ENCODE data around the gene SP6. TPM values are rescaled to one million over a fixed set of nuclear protein-coding genes. Genes with fewer than 3 reads are reported as not detected.

SP6 gene
- total and polyA plus RNA-seq, 2 of the 8 experiments (the other 6 are each of a cell fraction or from before 2014, with no cell fraction given) = 1.2 to 1.5 TPM

DNA sequence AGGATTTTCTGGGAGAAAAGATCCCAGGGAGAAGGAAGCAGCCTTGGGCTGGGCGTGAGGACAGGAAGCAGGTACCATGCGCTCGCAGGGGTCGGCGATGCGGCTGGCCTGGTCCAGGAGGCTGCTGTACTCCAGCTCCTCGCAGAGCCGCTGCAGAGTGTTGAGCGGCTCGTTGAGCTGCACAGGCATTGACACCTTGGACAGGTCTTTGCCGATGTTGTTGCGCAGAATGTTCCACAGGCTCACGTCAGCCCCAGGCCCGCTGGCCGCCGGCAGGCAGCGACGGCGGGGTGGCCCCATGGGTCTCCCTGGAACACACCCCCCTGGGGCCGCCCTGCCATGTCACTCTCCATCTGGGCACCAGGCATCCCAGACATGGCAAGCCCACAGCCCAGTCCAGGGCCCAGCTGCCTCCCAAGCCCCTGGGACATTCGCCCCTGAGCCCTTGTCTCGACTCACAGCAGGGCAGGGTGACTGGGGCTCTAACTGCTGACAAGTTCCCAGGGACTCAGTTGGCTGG lies 37.4 kb downstream of the SP6 start:
- no peak overlapping the region for H3K14ac ChIP-seq (ENCODE audit: insufficient read length)
- FAIRE-seq (no peak), DNase-seq (ENCODE audit: low read depth in 1 of 2, low spot score in 2 of 2) (no peak)
- no peaks in the 10 kb centered on the region for H3K79me2 ChIP-seq (ENCODE audit: control insufficient read depth in 1 of 2, insufficient read depth in 2 of 2, low read length in 2 of 2)
- no peak overlapping the region for H3K27ac ChIP-seq (ENCODE audit: low read depth, low read length)
- peaks cover 0 to 3% of the 10 kb centered on the region in 2 experiments for H4K20me1 ChIP-seq (replicated peaks in 1 of 2; ENCODE audit: control insufficient read depth in 1 of 2, insufficient read depth in 2 of 2, low read length in 2 of 2)
- no peaks in the 10 kb centered on the region; a peak in 1 of 7 replicates for H3K4me1 ChIP-seq (replicated peaks in 1 of 4; ENCODE audit: control insufficient read depth in 3 of 4, insufficient read depth in 4 of 4, low read length in 3 of 4)
- H2BK120ac ChIP-seq (replicated peaks; ENCODE audit: low read depth, low read length) = no peak overlapping the region
- ChIA-PET CTCF (ENCODE audit: partially characterized antibody) (interaction anchor here (1.1 to 1.4 kb wide), 2 partner anchors 33 to 71 kb away, joined by 3 to 4 read pairs; no protein-coding TSS in a partner anchor), POLR2A (ENCODE audit: partially characterized antibody) (no interaction called here)
- no peak overlapping the region for H3K18ac ChIP-seq (ENCODE audit: extremely low read depth, low read length)
- no peak overlapping the region for H2BK15ac ChIP-seq (ENCODE audit: low read length)
- no peak overlapping the region for H3K56ac ChIP-seq (replicated peaks; ENCODE audit: insufficient read length, low read depth, low read length)
- H2BK12ac ChIP-seq (ENCODE audit: low read depth, low read length) = no peak overlapping the region
- no peaks in the 10 kb centered on the region for H3K23me2 ChIP-seq (ENCODE audit: low read depth, low read length)
- H3K4ac ChIP-seq (replicated peaks; ENCODE audit: insufficient read length, low read depth, low read length) = no peak overlapping the region
- no peak overlapping the region for H3K4me3 ChIP-seq (ENCODE audit: extremely low read depth in 1 of 4, insufficient read depth in 2 of 4, low read depth in 3 of 4, low read length in 4 of 4)
- H3K36me3 ChIP-seq (ENCODE audit: control insufficient read depth in 2 of 4, insufficient read depth in 4 of 4, low read length in 3 of 4) = peaks cover 0 to 2% (median 0%) of the 10 kb centered on the region in 4 experiments; a peak in 1 of 8 replicates
- no peak overlapping the region for H3K4me2 ChIP-seq (ENCODE audit: insufficient read depth in 1 of 2, low read depth in 2 of 2, low read length in 2 of 2)
- no peaks in the 10 kb centered on the region for H3K9me3 ChIP-seq (ENCODE audit: insufficient read depth in 2 of 2, low read depth in 1 of 2, low read length in 1 of 2)
- H3K23ac ChIP-seq (ENCODE audit: insufficient read length) = no peak overlapping the region
- no peak overlapping the region for H4K8ac ChIP-seq (ENCODE audit: extremely low read depth, insufficient read depth, low read length)
- no peak overlapping the region for H2AFZ ChIP-seq (ENCODE audit: low read length)
- H2BK20ac ChIP-seq (ENCODE audit: low read length) = no peak overlapping the region
- no peaks in the 10 kb centered on the region for H3K27me3 ChIP-seq (replicated peaks in 1 of 4; ENCODE audit: control insufficient read depth in 3 of 4, extremely low read depth in 1 of 4, insufficient read depth in 3 of 4, low read length in 3 of 4)
- H3K9ac ChIP-seq (replicated peaks in 1 of 4; ENCODE audit: extremely low read depth in 1 of 4, low read depth in 3 of 4, low read length in 3 of 4) = no peak overlapping the region
- H2BK5ac ChIP-seq (ENCODE audit: low read depth, low read length) = no peak overlapping the region
- TF ChIP-seq RNF2 (IDR thresholded peaks at IDR 0.05; ENCODE audit: borderline replicate concordance, low read depth, low read length, missing control alignments, poor library complexity, severe bottlenecking) = no peak
- TF ChIP-seq SIRT6 (IDR thresholded peaks at IDR 0.05; ENCODE audit: low read length) = no peak
- no peak for TF ChIP-seq USF2 (IDR thresholded peaks at IDR 0.05; ENCODE audit: low read length)
- H3K79me1 ChIP-seq (ENCODE audit: low read depth, low read length) = no peaks in the 10 kb centered on the region; the same call in none of the 2 replicates
- no peak overlapping the region for H2AK5ac ChIP-seq (ENCODE audit: low read depth, low read length)
- H4K5ac ChIP-seq (ENCODE audit: insufficient read length, low read depth, low read length) = no peak overlapping the region
- WGBS, 2 experiments (ENCODE audit: extremely low coverage in 1 of 2, insufficient coverage in 1 of 2, insufficient read length in 1 of 2, insufficient replicate concordance in 2 of 2, low coverage in 1 of 2, low lambda C conversion rate in 2 of 2, missing lambda C conversion rate in 1 of 2) = 95% methylated on average over 22 of the region's 22 CpGs; no CpG with 5 or more reads in 1 of the 2 experiments
- no peak overlapping the region for H4K91ac ChIP-seq (replicated peaks; ENCODE audit: insufficient read length, low read length)

Data from H1 (cell line).